Measurements from ENCODE around the gene SEC63. TPM values are rescaled to one million over a fixed set of nuclear protein-coding genes. Genes with fewer than 3 reads are reported as not detected.
"Not testable (repeated sequence)": the region's sequence is repeated elsewhere in the genome, so short reads cannot be mapped to it uniquely, and the experiment has no call there.

Gene SEC63
- total and polyA plus RNA-seq, 4 donors = 20.7 to 69.4 (median 27.4) TPM

- TF ChIP-seq, protein P1, sequence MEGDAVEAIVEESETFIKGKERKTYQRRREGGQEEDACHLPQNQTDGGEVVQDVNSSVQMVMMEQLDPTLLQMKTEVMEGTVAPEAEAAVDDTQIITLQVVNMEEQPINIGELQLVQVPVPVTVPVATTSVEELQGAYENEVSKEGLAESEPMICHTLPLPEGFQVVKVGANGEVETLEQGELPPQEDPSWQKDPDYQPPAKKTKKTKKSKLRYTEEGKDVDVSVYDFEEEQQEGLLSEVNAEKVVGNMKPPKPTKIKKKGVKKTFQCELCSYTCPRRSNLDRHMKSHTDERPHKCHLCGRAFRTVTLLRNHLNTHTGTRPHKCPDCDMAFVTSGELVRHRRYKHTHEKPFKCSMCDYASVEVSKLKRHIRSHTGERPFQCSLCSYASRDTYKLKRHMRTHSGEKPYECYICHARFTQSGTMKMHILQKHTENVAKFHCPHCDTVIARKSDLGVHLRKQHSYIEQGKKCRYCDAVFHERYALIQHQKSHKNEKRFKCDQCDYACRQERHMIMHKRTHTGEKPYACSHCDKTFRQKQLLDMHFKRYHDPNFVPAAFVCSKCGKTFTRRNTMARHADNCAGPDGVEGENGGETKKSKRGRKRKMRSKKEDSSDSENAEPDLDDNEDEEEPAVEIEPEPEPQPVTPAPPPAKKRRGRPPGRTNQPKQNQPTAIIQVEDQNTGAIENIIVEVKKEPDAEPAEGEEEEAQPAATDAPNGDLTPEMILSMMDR (IDR thresholded peaks at IDR 0.05; ENCODE audit: low read depth, low read length, missing input control) = no peak
- TF ChIP-seq TAF1 (conservative IDR thresholded peaks at IDR 0.05) = no peak
- no peak for TF ChIP-seq RAD21 (IDR thresholded peaks at IDR 0.05)
- no peak for TF ChIP-seq NR2F2 (IDR thresholded peaks at IDR 0.05)
- no peak for TF ChIP-seq MAX (IDR thresholded peaks at IDR 0.05)
- no peak for TF ChIP-seq YY1 (IDR thresholded peaks at IDR 0.05)
- TF ChIP-seq, protein P2, sequence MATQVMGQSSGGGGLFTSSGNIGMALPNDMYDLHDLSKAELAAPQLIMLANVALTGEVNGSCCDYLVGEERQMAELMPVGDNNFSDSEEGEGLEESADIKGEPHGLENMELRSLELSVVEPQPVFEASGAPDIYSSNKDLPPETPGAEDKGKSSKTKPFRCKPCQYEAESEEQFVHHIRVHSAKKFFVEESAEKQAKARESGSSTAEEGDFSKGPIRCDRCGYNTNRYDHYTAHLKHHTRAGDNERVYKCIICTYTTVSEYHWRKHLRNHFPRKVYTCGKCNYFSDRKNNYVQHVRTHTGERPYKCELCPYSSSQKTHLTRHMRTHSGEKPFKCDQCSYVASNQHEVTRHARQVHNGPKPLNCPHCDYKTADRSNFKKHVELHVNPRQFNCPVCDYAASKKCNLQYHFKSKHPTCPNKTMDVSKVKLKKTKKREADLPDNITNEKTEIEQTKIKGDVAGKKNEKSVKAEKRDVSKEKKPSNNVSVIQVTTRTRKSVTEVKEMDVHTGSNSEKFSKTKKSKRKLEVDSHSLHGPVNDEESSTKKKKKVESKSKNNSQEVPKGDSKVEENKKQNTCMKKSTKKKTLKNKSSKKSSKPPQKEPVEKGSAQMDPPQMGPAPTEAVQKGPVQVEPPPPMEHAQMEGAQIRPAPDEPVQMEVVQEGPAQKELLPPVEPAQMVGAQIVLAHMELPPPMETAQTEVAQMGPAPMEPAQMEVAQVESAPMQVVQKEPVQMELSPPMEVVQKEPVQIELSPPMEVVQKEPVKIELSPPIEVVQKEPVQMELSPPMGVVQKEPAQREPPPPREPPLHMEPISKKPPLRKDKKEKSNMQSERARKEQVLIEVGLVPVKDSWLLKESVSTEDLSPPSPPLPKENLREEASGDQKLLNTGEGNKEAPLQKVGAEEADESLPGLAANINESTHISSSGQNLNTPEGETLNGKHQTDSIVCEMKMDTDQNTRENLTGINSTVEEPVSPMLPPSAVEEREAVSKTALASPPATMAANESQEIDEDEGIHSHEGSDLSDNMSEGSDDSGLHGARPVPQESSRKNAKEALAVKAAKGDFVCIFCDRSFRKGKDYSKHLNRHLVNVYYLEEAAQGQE (IDR thresholded peaks at IDR 0.05) = no peak
- no peak for TF ChIP-seq GABPA (IDR thresholded peaks at IDR 0.05 in 1 of 2, conservative IDR thresholded peaks at IDR 0.05 in 1 of 2)
- TF ChIP-seq ATF3 (IDR thresholded peaks at IDR 0.05) = no peak
- no peak for TF ChIP-seq RXRA (IDR thresholded peaks at IDR 0.05)
- no peak for TF ChIP-seq ZBTB33 (IDR thresholded peaks at IDR 0.05)
- TF ChIP-seq FOXA2 (IDR thresholded peaks at IDR 0.05) = no peak
- WGBS = 97% methylated on average over 1 of the region's 1 CpG
- no peaks in the 10 kb centered on the region for H3K9me3 ChIP-seq (ENCODE audit: control insufficient read depth in 4 of 4, low read length in 3 of 4)
Measured at GRCh38 chr6:107911692-107912091, 46.3 kb downstream of the SEC63 start.

GRCh38 chr6:107894809-107895396 lies 63.1 kb downstream of the SEC63 start:
- no peaks in the 10 kb centered on the region for H3K4me1 ChIP-seq (ENCODE audit: control insufficient read depth in 4 of 4, insufficient read depth in 4 of 4, low read length in 3 of 4)
- DNase-seq (ENCODE audit: low spot score) = no peak
- TF ChIP-seq HNF4A (conservative IDR thresholded peaks at IDR 0.05) (no peak), EGR1 (IDR thresholded peaks at IDR 0.05; ENCODE audit: low read depth in 2 of 2) (no peak), NR2F2 (IDR thresholded peaks at IDR 0.05) (no peak), RAD21 (IDR thresholded peaks at IDR 0.05) (no peak)
- no peak overlapping the region for H3K4me3 ChIP-seq (ENCODE audit: low read depth in 1 of 3, low read length in 3 of 3)
- H3K36me3 ChIP-seq (ENCODE audit: control insufficient read depth in 4 of 4, insufficient read depth in 3 of 4, low read depth in 1 of 4, low read length in 3 of 4) = peaks cover 11 to 57% (median 37%) of the 10 kb centered on the region in 4 donors
- no peaks in the 10 kb centered on the region for H3K9me3 ChIP-seq (ENCODE audit: control insufficient read depth in 4 of 4, low read length in 3 of 4)
- no peak overlapping the region for H3K9ac ChIP-seq (ENCODE audit: low read depth in 1 of 2, low read length in 2 of 2)
- no peak overlapping the region for H3K27ac ChIP-seq (ENCODE audit: low read depth in 1 of 2, low read length in 2 of 2)
- no peaks in the 10 kb centered on the region for H3K27me3 ChIP-seq (ENCODE audit: control insufficient read depth in 4 of 4, insufficient read depth in 4 of 4, low read length in 3 of 4)

More at GRCh38 chr6:107911692-107912091, 46.3 kb downstream of the SEC63 start:
- H3K27me3 ChIP-seq (ENCODE audit: control insufficient read depth in 4 of 4, insufficient read depth in 4 of 4, low read length in 3 of 4) = no peaks in the 10 kb centered on the region
- H3K4me1 ChIP-seq (ENCODE audit: control insufficient read depth in 4 of 4, insufficient read depth in 4 of 4, low read length in 3 of 4) = no peaks in the 10 kb centered on the region
- DNase-seq (ENCODE audit: low spot score) = no peak
- H3K27ac ChIP-seq (ENCODE audit: low read depth in 1 of 2, low read length in 2 of 2) = no peak overlapping the region
- H3K9ac ChIP-seq (ENCODE audit: low read depth in 1 of 2, low read length in 2 of 2) = no peak overlapping the region
- peaks cover 7 to 51% (median 36%) of the 10 kb centered on the region in 4 donors for H3K36me3 ChIP-seq (ENCODE audit: control insufficient read depth in 4 of 4, insufficient read depth in 3 of 4, low read depth in 1 of 4, low read length in 3 of 4)
- no peak overlapping the region for H3K4me3 ChIP-seq (ENCODE audit: low read depth in 1 of 3, low read length in 3 of 3)

DNA sequence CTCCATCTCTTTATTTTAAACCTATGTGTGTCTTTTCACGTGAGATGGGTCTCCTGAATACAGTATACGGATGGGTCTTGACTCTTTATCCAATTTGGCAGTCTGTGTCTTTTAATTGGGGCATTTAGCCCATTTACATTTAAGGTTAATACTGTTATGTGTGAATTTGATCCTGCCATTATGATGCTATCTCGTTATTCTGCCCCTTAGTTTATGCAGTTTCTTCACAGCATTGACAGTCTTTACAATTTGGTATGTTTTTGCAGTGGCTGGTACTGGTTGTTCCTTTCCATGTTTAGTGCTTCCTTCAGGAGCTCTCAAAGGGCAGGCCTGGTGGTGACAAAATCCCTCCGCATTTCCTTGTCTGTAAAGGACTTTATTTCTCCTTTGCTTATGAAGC lies 67.6 kb downstream of the SEC63 start:
- H3K27me3 ChIP-seq (ENCODE audit: control insufficient read depth in 4 of 4, insufficient read depth in 4 of 4, low read length in 3 of 4) = not testable (repeated sequence)
- WGBS = 99% methylated on average over 4 of the region's 4 CpGs

DNA sequence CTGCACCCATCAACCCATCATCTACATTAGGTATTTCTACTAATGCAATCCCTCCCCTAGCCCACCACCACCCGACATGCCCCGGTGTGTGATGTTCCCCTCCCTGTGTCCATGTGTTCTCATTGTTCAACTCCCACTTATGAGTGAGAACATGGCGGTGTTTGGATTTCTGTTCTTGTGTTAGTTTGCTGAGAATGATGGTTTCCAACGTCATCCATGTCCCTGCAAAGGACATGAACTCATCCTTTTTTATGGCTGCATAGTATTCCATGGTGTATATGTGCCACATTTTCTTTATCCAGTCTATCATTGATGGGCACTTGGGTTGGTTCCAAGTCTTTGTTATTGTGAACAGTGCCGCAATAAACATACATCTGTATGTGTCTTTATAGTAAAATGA lies 72.1 kb downstream of the SEC63 start:
- not testable (repeated sequence) for H3K4me3 ChIP-seq (ENCODE audit: low read depth in 1 of 3, low read length in 3 of 3); H3K9me3 ChIP-seq (ENCODE audit: control insufficient read depth in 4 of 4, low read length in 3 of 4); H3K27ac ChIP-seq (ENCODE audit: low read depth in 1 of 2, low read length in 2 of 2); H3K9ac ChIP-seq (ENCODE audit: low read depth in 1 of 2, low read length in 2 of 2); H3K4me1 ChIP-seq (ENCODE audit: control insufficient read depth in 4 of 4, insufficient read depth in 4 of 4, low read length in 3 of 4); DNase-seq (ENCODE audit: low spot score); H3K27me3 ChIP-seq (ENCODE audit: control insufficient read depth in 4 of 4, insufficient read depth in 4 of 4, low read length in 3 of 4)
- 99% methylated on average over 5 of the region's 5 CpGs for WGBS
- peaks cover 2 to 14% (median 5%) of the 10 kb centered on the region in 4 donors for H3K36me3 ChIP-seq (ENCODE audit: control insufficient read depth in 4 of 4, insufficient read depth in 3 of 4, low read depth in 1 of 4, low read length in 3 of 4)

More for the DNA sequence above, 67.6 kb downstream of the SEC63 start:
- not testable (repeated sequence) for DNase-seq (ENCODE audit: low spot score); H3K27ac ChIP-seq (ENCODE audit: low read depth in 1 of 2, low read length in 2 of 2); H3K4me3 ChIP-seq (ENCODE audit: low read depth in 1 of 3, low read length in 3 of 3); H3K4me1 ChIP-seq (ENCODE audit: control insufficient read depth in 4 of 4, insufficient read depth in 4 of 4, low read length in 3 of 4); H3K9ac ChIP-seq (ENCODE audit: low read depth in 1 of 2, low read length in 2 of 2); H3K9me3 ChIP-seq (ENCODE audit: control insufficient read depth in 4 of 4, low read length in 3 of 4)
- peaks cover 8 to 35% (median 25%) of the 10 kb centered on the region in 4 donors for H3K36me3 ChIP-seq (ENCODE audit: control insufficient read depth in 4 of 4, insufficient read depth in 3 of 4, low read depth in 1 of 4, low read length in 3 of 4)

Measured in liver (tissue), 9 donors.